GM21737 (cell line): ENCODE results near the gene TCEANC2.

Source experiments
- ATAC-seq: cut with Tn5 transposase; IDR thresholded peaks from one replicate; pipeline ENCODE4 v1.9.1; 2021; ENCODE audit warnings: mild to moderate bottlenecking, moderate library complexity; ENCODE audit not compliant: unreplicated experiment

TCEANC2 gene

GRCh38 chr1:54134295-54134694 is 80.9 kb downstream of the TCEANC2 start:
- no peak for ATAC-seq

- no peak for ATAC-seq
These were observed 82.2 kb downstream of the TCEANC2 start for GRCh38 chr1:54135436-54136120.

GRCh38 chr1:54136269-54136896 is 83.0 kb downstream of the TCEANC2 start:
- no peak for ATAC-seq

GRCh38 chr1:54136963-54137533 is 83.6 kb downstream of the TCEANC2 start:
- no peak for ATAC-seq

- no peak for ATAC-seq
These were observed 84.2 kb downstream of the TCEANC2 start for GRCh38 chr1:54137534-54138061.

- no peak for ATAC-seq
These were observed 85.6 kb downstream of the TCEANC2 start for GRCh38 chr1:54138994-54139393.

- no peak for ATAC-seq
These were observed 86.3 kb downstream of the TCEANC2 start for GRCh38 chr1:54139711-54140110.

- ATAC-seq = no peak
These were observed 88.9 kb downstream of the TCEANC2 start for GRCh38 chr1:54142146-54142900.

GRCh38 chr1:54144366-54144765 is 91.0 kb downstream of the TCEANC2 start:
- ATAC-seq = no peak

- ATAC-seq = no peak
These were observed 96.3 kb downstream of the TCEANC2 start for GRCh38 chr1:54149734-54150133.

- no peak for ATAC-seq
These were observed 97.6 kb downstream of the TCEANC2 start for GRCh38 chr1:54151013-54151412.

GRCh38 chr1:54152696-54153095 is 99.3 kb downstream of the TCEANC2 start, which contains the start of gene CDCP2:
Gene CDCP2 (minus strand): TSS chr1:54153000. CDS start chr1:54152922, 78 bp downstream.
- no peak for ATAC-seq

- no peak for ATAC-seq
These were observed 100.4 kb downstream of the TCEANC2 start for GRCh38 chr1:54153535-54154439.
